ENCODE data around the gene DNASE1L2. TPM values are rescaled to one million over a fixed set of nuclear protein-coding genes. Genes with fewer than 3 reads are reported as not detected.

The DNASE1L2 gene
- total and polyA plus RNA-seq, 11 donors = 0.12 to 0.51 (median 0.34) TPM; not detected in 2

- DNase-seq (peak in 1 of 5 donors; percentile 22), ATAC-seq (no peak)
- Histone ChIP-seq H3K4me1 (peaks cover 0 to under 1% (median 0%) of the 10 kb centered on the region in 12 donors), H3K4me3 (no peak overlapping the region), H3K9me3 (no peaks in the 10 kb centered on the region), H3K27ac (no peak overlapping the region), H3K27me3 (no peaks in the 10 kb centered on the region), H3K36me3 (peaks cover 5 to 80% (median 60%) of the 10 kb centered on the region in 9 donors)
- WGBS, 4 donors = 95 to 97% (median 96%) methylated on average over 10 to 11 of the region's 11 CpGs
- intact Hi-C loops (cut with DNase I) = loop anchor here in 1 of 10 donors (10.0 kb wide), 1 partner anchor 89 kb away; the partner anchor contains the start of gene TRAF7
- TF ChIP-seq POLR2A (IDR thresholded peaks at IDR 0.05) (no peak), CTCF (IDR thresholded peaks at IDR 0.05) (no peak)
Observed at GRCh38 chr16:2243781-2244180, 7.5 kb downstream of the DNASE1L2 start.

GRCh38 chr16:2244301-2244700 lies 8.1 kb downstream of the DNASE1L2 start:
- TF ChIP-seq POLR2A (IDR thresholded peaks at IDR 0.05) = no peak
- TF ChIP-seq CTCF (IDR thresholded peaks at IDR 0.05) = no peak
- Histone ChIP-seq H3K9me3 (no peaks in the 10 kb centered on the region), H3K4me3 (no peak overlapping the region), H3K4me1 (no peaks in the 10 kb centered on the region), H3K36me3 (peaks cover 5 to 83% (median 58%) of the 10 kb centered on the region in 9 donors), H3K27ac (no peak overlapping the region), H3K27me3 (no peaks in the 10 kb centered on the region)
- intact Hi-C loops (cut with DNase I) = loop anchor here in 1 of 10 donors (10.0 kb wide), 1 partner anchor 90 kb away; the partner anchor contains the start of gene TRAF7
- 67 to 80% (median 72%) methylated on average over 13 to 17 of the region's 17 CpGs for WGBS, 4 donors
- ATAC-seq (peak in 1 of 4 donors; percentile 5), DNase-seq (no peak)

- intact Hi-C loops (cut with DNase I) = loop anchor here in 1 of 10 donors (10.0 kb wide), 1 partner anchor 90 kb away; the partner anchor contains the start of gene TRAF7
- WGBS, 4 donors = 93 to 95% (median 94%) methylated on average over 26 to 30 of the region's 30 CpGs
- no peaks in the 10 kb centered on the region for H3K27me3 ChIP-seq
- DNase-seq (peak in 1 of 5 donors; percentile 26), ATAC-seq (peak in 1 of 4 donors; percentile 5)
- H3K4me3 ChIP-seq = no peak overlapping the region
- TF ChIP-seq POLR2A (IDR thresholded peaks at IDR 0.05) (no peak), CTCF (IDR thresholded peaks at IDR 0.05) (no peak)
- H3K4me1 ChIP-seq = peaks cover 0 to 8% (median 2%) of the 10 kb centered on the region in 12 donors
- H3K9me3 ChIP-seq = no peaks in the 10 kb centered on the region
- H3K27ac ChIP-seq = no peak overlapping the region
- H3K36me3 ChIP-seq = peaks cover 5 to 75% (median 54%) of the 10 kb centered on the region in 9 donors
Observed at GRCh38 chr16:2244926-2245795, 8.9 kb downstream of the DNASE1L2 start.

- TF ChIP-seq CTCF (IDR thresholded peaks at IDR 0.05) (no peak), POLR2A (IDR thresholded peaks at IDR 0.05) (no peak)
- H3K27me3 ChIP-seq = no peaks in the 10 kb centered on the region
- H3K4me3 ChIP-seq = no peak overlapping the region
- H3K36me3 ChIP-seq = peaks cover 5 to 65% (median 54%) of the 10 kb centered on the region in 9 donors
- intact Hi-C loops (cut with DNase I) = loop anchor here in 1 of 10 donors (10.0 kb wide), 1 partner anchor 92 kb away; the partner anchor contains the start of gene TRAF7
- WGBS, 4 donors = 66 to 86% (median 81%) methylated on average over 10 to 18 of the region's 18 CpGs
- DNase-seq (peak in 1 of 5 donors; percentile 4), ATAC-seq (no peak)
- peaks cover 0 to 15% (median 8%) of the 10 kb centered on the region in 12 donors for H3K4me1 ChIP-seq
- H3K27ac ChIP-seq = no peak overlapping the region
- no peaks in the 10 kb centered on the region for H3K9me3 ChIP-seq
Observed at GRCh38 chr16:2246301-2246885, 10.1 kb downstream of the DNASE1L2 start.
